Neural crest cell (in vitro differentiated cells): ENCODE measurements around the gene LIPA. TPM values are rescaled to one million over a fixed set of nuclear protein-coding genes. Genes with fewer than 3 reads are reported as not detected.
A peak's percentile ranks its signal among the peaks of the same experiment; 100 is the strongest.

Experiments
- DNase-seq: peaks from one replicate; pipeline ENCODE4 v3.0.0; 2021; ENCODE audit warnings: low read depth, mixed read lengths, low spot score
- H3K27ac Mint-ChIP-seq: one replicate; pipeline ENCODE4 v1.8.0; 2021; ENCODE audit warnings: mild to moderate bottlenecking, mixed read lengths; ENCODE audit not compliant: unreplicated experiment
- H3K27me3 Mint-ChIP-seq: 2 replicates; pipeline ENCODE4 v1.8.0; 2021; ENCODE audit warnings: low read depth, mild to moderate bottlenecking, mixed read lengths
- H3K36me3 Mint-ChIP-seq: 2 replicates; pipeline ENCODE4 v1.8.0; 2021; ENCODE audit warnings: low read depth, mild to moderate bottlenecking, mixed read lengths
- H3K4me1 Mint-ChIP-seq: 2 replicates; pipeline ENCODE4 v1.8.0; 2021; ENCODE audit warnings: mixed read lengths
- H3K4me3 Mint-ChIP-seq: one replicate; pipeline ENCODE4 v1.8.0; 2021; ENCODE audit warnings: mild to moderate bottlenecking, mixed read lengths
- H3K9me3 Mint-ChIP-seq: 2 replicates; pipeline ENCODE4 v1.8.0; 2021; ENCODE audit warnings: mixed read lengths
- CTCF ChIP-seq: fragments of 200-600 bp; sonication (generic); conservative IDR thresholded peaks from 2 replicates; pipeline ENCODE4 v1.5.0; 2021; ENCODE audit warnings: antibody characterized with exemption, mild to moderate bottlenecking
- total RNA-seq: library from RNA; stranded (reverse); gene quantifications from 2 replicates; pipeline ENCODE4 v1.2.1, GENCODE V29; 2021

Gene LIPA
- total RNA-seq, 1 donor from 2014 or later, result 38.1 TPM

- Mint-ChIP-seq H3K27ac (no peak overlapping the region), H3K4me1 (peaks cover 21% of the 10 kb centered on the region), H3K27me3 (no peaks in the 10 kb centered on the region), H3K9me3 (no peaks in the 10 kb centered on the region), H3K36me3 (peaks cover 8% of the 10 kb centered on the region), H3K4me3 (no peak overlapping the region)
- no peak for TF ChIP-seq CTCF
- DNase-seq, result no peak
Measured at GRCh38 chr10:89240519-89240918, 11.1 kb downstream of the LIPA start.

- Mint-ChIP-seq H3K27me3 (no peaks in the 10 kb centered on the region), H3K4me3 (no peak overlapping the region), H3K4me1 (peaks cover 31% of the 10 kb centered on the region), H3K27ac (no peak overlapping the region), H3K36me3 (peaks cover 10% of the 10 kb centered on the region), H3K9me3 (no peaks in the 10 kb centered on the region)
- TF ChIP-seq CTCF, result no peak
- DNase-seq, result no peak
Measured at GRCh38 chr10:89238956-89239644, 12.5 kb downstream of the LIPA start.

GRCh38 chr10:89237849-89238248 is 13.7 kb downstream of the LIPA start:
- no peaks in the 10 kb centered on the region for H3K9me3 Mint-ChIP-seq
- H3K4me3 Mint-ChIP-seq, result no peak overlapping the region
- H3K27me3 Mint-ChIP-seq, result no peaks in the 10 kb centered on the region
- peaks cover 33% of the 10 kb centered on the region for H3K4me1 Mint-ChIP-seq
- H3K27ac Mint-ChIP-seq, result no peak overlapping the region
- no peak for TF ChIP-seq CTCF
- peaks cover 10% of the 10 kb centered on the region for H3K36me3 Mint-ChIP-seq
- DNase-seq, result no peak

- DNase-seq, result no peak
- H3K9me3 Mint-ChIP-seq, result no peaks in the 10 kb centered on the region
- H3K4me3 Mint-ChIP-seq, result no peak overlapping the region
- no peak overlapping the region for H3K27ac Mint-ChIP-seq
- no peaks in the 10 kb centered on the region for H3K27me3 Mint-ChIP-seq
- peaks cover 27% of the 10 kb centered on the region for H3K4me1 Mint-ChIP-seq
- TF ChIP-seq CTCF, result no peak
- peaks cover 16% of the 10 kb centered on the region for H3K36me3 Mint-ChIP-seq
Measured at GRCh38 chr10:89236226-89236797, 15.3 kb downstream of the LIPA start.

GRCh38 chr10:89235073-89235798 is 16.3 kb downstream of the LIPA start:
- H3K4me1 Mint-ChIP-seq, result peaks cover 27% of the 10 kb centered on the region
- no peak overlapping the region for H3K4me3 Mint-ChIP-seq
- H3K9me3 Mint-ChIP-seq, result no peaks in the 10 kb centered on the region
- H3K27ac Mint-ChIP-seq, result peak overlapping the region; percentile 36
- no peak for DNase-seq
- H3K36me3 Mint-ChIP-seq, result peaks cover 16% of the 10 kb centered on the region
- no peaks in the 10 kb centered on the region for H3K27me3 Mint-ChIP-seq
- no peak for TF ChIP-seq CTCF
